ENCODE data around the gene ACTR1B. TPM values are rescaled to one million over a fixed set of nuclear protein-coding genes. Genes with fewer than 3 reads are reported as not detected.
A peak's percentile ranks its signal among the peaks of the same experiment; 100 is the strongest.

The ACTR1B gene
- total RNA-seq, 4 donors from 2014 or later, result 64.9 to 106 (median 76.3) TPM

DNA sequence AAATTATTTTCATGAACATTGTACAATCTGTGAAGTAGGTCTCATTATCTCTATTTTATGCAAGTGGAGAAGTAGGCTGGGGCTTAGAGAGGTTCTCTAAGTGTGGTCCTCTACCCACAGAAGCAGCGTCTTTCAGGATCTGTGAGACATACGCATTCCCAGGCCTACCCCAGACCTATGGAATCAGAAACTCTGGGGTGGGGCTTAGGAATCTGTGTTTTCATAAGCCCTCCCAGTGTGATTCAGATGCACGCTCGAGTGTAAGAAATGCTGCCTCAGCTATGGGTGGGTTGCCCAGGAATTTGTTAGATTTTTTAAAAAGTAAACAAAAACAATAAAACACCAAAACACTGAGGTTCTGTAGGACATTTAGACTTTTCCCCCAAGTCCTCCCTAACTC lies 34.7 kb upstream of the ACTR1B start:
- no peaks in the 10 kb centered on the region for H3K27me3 ChIP-seq
- no peaks in the 10 kb centered on the region for H3K4me1 ChIP-seq
- no peak overlapping the region for H3K27ac ChIP-seq
- no peak for DNase-seq
- TF ChIP-seq, protein P1, sequence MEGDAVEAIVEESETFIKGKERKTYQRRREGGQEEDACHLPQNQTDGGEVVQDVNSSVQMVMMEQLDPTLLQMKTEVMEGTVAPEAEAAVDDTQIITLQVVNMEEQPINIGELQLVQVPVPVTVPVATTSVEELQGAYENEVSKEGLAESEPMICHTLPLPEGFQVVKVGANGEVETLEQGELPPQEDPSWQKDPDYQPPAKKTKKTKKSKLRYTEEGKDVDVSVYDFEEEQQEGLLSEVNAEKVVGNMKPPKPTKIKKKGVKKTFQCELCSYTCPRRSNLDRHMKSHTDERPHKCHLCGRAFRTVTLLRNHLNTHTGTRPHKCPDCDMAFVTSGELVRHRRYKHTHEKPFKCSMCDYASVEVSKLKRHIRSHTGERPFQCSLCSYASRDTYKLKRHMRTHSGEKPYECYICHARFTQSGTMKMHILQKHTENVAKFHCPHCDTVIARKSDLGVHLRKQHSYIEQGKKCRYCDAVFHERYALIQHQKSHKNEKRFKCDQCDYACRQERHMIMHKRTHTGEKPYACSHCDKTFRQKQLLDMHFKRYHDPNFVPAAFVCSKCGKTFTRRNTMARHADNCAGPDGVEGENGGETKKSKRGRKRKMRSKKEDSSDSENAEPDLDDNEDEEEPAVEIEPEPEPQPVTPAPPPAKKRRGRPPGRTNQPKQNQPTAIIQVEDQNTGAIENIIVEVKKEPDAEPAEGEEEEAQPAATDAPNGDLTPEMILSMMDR (IDR thresholded peaks at IDR 0.05), result no peak
- TF ChIP-seq POLR2A (IDR thresholded peaks at IDR 0.05), result no peak
- H3K9me3 ChIP-seq, result no peaks in the 10 kb centered on the region
- no peak overlapping the region for H3K4me3 ChIP-seq (replicated peaks in 1 of 3)
- 75 to 85% methylated on average over 4 of the region's 4 CpGs for WGBS, 2 donors
- no peaks in the 10 kb centered on the region for H3K36me3 ChIP-seq
- intact Hi-C loops (cut with DNase I), result loop anchor here (10.0 kb wide), 1 partner anchor 104 kb away; no protein-coding TSS in a partner anchor

DNA sequence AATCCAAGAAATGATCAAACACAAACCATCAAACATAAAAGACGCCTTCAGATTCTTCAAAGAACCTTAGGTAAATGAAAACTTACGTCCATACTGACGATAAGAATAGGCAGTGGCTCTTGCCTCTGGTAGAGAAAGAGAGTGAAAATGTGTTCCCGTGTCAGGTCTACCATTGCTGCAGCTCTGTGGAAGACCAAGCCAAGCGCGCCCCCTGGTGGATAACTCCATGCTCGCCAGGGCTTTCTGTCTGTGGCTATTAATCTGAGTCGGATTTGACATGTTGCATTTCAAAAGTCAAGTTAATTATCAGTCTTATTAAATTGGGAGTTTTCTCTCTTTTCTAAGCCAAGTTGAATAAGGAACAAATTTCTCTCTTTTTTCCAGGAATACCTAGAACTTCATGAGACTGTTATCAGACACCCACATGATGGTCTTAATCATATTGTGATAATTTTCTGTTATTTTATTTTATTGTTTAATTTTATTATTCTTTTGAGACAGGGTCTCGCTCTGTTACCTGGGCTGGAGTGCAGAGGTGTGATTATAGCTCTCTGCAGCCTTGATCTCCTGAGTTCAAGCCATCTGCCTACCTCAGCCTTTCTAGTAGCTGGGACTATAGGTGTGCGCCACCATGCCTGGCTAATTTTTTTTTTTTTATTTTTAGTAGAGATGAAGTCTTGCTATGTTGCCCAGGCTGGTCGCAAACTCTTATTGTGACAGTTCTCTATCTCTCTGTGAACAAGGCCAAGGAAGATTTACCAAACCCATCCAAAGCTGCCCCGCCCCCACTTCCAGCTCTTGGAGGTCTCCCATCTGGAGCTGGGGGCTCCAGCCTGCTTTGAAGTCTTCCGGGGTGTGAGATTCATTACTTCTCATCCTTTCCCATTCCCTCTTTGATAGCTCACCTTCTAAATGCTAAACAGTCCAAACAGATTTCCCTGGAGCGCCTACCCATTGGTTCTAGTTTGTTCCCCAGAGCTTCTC lies 33.7 kb upstream of the ACTR1B start:
- Histone ChIP-seq H3K9me3 (no peaks in the 10 kb centered on the region), H3K4me3 (replicated peaks in 1 of 3) (no peak overlapping the region), H3K4me1 (no peaks in the 10 kb centered on the region), H3K27ac (peak overlapping the region in 1 of 3 donors; percentile 2), H3K27me3 (no peaks in the 10 kb centered on the region), H3K36me3 (no peaks in the 10 kb centered on the region)
- 29 to 31% methylated on average over 14 of the region's 14 CpGs for WGBS, 2 donors
- peak; percentile 90 to 94 for DNase-seq
- TF ChIP-seq, protein P1 (IDR thresholded peaks at IDR 0.05), result peak; percentile 87 to 99 (median 92)
- TF ChIP-seq POLR2A (IDR thresholded peaks at IDR 0.05), result no peak
- intact Hi-C loops (cut with DNase I), result loop anchor here (10.0 kb wide), 1 partner anchor 103 kb away; no protein-coding TSS in a partner anchor

DNA sequence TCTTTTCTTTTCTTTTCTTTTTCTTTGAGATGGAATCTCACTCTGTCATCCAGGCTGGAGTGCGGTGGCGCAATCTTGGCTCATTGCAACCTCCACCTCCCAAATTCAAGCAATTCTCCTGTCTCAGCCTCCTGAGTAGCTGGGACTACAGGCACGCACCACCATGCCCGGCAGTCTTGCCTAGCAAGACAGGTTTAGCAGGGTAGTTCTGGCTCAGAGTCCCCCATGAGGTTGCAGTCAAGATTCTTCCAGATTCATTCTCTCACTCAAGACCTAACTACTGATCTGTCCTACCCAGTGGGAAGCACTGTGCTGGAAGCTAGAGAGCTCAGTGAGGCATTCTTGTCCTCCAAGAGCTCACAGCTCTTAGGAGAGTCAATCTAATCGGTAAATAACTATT lies 31.9 kb upstream of the ACTR1B start:
- no peak overlapping the region for H3K4me3 ChIP-seq (replicated peaks in 1 of 3)

DNA sequence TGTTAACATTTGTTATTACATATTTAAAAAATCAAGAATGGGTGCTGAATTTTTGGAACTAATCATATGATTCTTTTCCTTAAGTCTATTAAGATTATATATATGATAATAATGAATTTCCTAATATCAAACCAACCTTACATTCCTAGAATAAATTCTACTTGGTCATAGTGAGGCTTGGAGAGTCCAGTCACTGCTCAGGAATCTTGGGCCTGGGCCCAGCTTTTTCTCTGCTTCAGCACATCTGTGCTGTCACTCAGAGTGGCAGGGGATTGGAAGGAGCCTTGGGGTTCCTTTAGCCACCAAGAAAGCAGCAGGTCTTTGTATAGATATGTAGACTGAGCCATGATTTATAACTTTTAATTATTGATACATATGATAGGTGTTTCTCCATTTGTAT lies 29.6 kb upstream of the ACTR1B start:
- Histone ChIP-seq H3K4me3 (replicated peaks in 1 of 3) (no peak overlapping the region), H3K4me1 (no peaks in the 10 kb centered on the region), H3K27me3 (no peaks in the 10 kb centered on the region), H3K36me3 (no peaks in the 10 kb centered on the region), H3K9me3 (no peaks in the 10 kb centered on the region), H3K27ac (no peak overlapping the region)
- intact Hi-C loops (cut with DNase I), result loop anchor here (10.0 kb wide), 1 partner anchor 99 kb away; no protein-coding TSS in a partner anchor
- DNase-seq, result no peak
- no peak for TF ChIP-seq POLR2A (IDR thresholded peaks at IDR 0.05)
- TF ChIP-seq, protein P1 (IDR thresholded peaks at IDR 0.05), result no peak

More for the DNA sequence above, 31.9 kb upstream of the ACTR1B start:
- 89 to 94% methylated on average over 5 of the region's 5 CpGs for WGBS, 2 donors
- no peaks in the 10 kb centered on the region for H3K9me3 ChIP-seq
- TF ChIP-seq, protein P1 (IDR thresholded peaks at IDR 0.05), result no peak
- no peak for TF ChIP-seq POLR2A (IDR thresholded peaks at IDR 0.05)
- no peaks in the 10 kb centered on the region for H3K4me1 ChIP-seq
- DNase-seq, result no peak
- intact Hi-C loops (cut with DNase I), result loop anchor here (10.0 kb wide), 1 partner anchor 101 kb away; no protein-coding TSS in a partner anchor
- no peaks in the 10 kb centered on the region for H3K36me3 ChIP-seq
- no peak overlapping the region for H3K27ac ChIP-seq
- no peaks in the 10 kb centered on the region for H3K27me3 ChIP-seq

DNA sequence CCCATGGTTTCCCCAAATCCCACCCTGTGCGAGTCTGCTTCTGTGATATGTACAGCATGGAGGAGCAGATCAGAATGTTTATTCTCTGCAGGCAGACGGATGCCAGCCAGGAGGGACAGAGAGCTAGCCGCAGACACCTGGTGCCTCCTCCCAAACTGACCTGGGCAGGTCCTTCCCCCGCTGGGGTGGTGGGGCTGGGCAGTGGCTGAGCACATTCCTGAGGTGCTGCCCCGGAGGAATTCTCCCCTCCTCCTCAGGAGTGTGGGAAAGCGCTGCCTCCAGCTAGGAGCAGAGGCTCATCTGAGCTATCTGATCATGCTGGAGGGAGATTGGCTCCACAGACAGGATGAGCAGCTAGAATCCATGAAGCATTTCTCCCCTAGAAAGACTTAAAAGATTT lies 27.3 kb upstream of the ACTR1B start:
- H3K4me3 ChIP-seq (replicated peaks in 1 of 3), result no peak overlapping the region
- no peak for DNase-seq
- H3K36me3 ChIP-seq, result no peaks in the 10 kb centered on the region
- intact Hi-C loops (cut with DNase I), result loop anchor here (10.0 kb wide), 1 partner anchor 96 kb away; no protein-coding TSS in a partner anchor
- no peak overlapping the region for H3K27ac ChIP-seq
- TF ChIP-seq POLR2A (IDR thresholded peaks at IDR 0.05), result no peak
- TF ChIP-seq, protein P1 (IDR thresholded peaks at IDR 0.05), result no peak
- no peaks in the 10 kb centered on the region for H3K27me3 ChIP-seq
- 60 to 100% methylated on average over 1 to 6 of the region's 6 CpGs for WGBS, 2 donors
- H3K9me3 ChIP-seq, result no peaks in the 10 kb centered on the region
- H3K4me1 ChIP-seq, result no peaks in the 10 kb centered on the region
